RWPE2 (cell line): ENCODE data around the gene THSD4.

Source experiments
- ATAC-seq: fragments of 200-7000 bp; cut with Tn5 transposase; 3 replicates; pipeline ENCODE4 v1.9.1; 2021; ENCODE audit warnings: low read depth
- DNase-seq: peaks from one replicate; pipeline ENCODE4 v3.0.0-alpha.2; 2020; ENCODE audit warnings: low spot score
- H3K27ac ChIP-seq: fragments of 450-650 bp; 2 replicates; pipeline ENCODE4 v1.5.1; 2017; ENCODE audit warnings: mild to moderate bottlenecking; ENCODE audit not compliant: poor library complexity, severe bottlenecking
- H3K27me3 ChIP-seq: fragments of 250-450 bp; sonication (Bioruptor Pico); 2 replicates; pipeline ENCODE4 v1.5.1; 2021; ENCODE audit warnings: mild to moderate bottlenecking, moderate library complexity; ENCODE audit not compliant: insufficient read depth, poor library complexity, severe bottlenecking
- H3K36me3 ChIP-seq: fragments of 250-450 bp; sonication (Bioruptor Pico); 2 replicates; pipeline ENCODE4 v1.5.1; 2020; ENCODE audit warnings: low read depth, mild to moderate bottlenecking, moderate library complexity
- H3K4me1 ChIP-seq: fragments of 250-450 bp; sonication (Bioruptor Pico); 2 replicates; pipeline ENCODE4 v1.5.1; 2021; ENCODE audit warnings: mild to moderate bottlenecking, moderate library complexity; ENCODE audit not compliant: insufficient read depth, poor library complexity, severe bottlenecking
- H3K4me3 ChIP-seq: fragments of 250-450 bp; sonication (Bioruptor Pico); 2 replicates; pipeline ENCODE4 v1.5.1; 2021; ENCODE audit warnings: mild to moderate bottlenecking, moderate library complexity; ENCODE audit not compliant: severe bottlenecking
- H3K9me3 ChIP-seq: fragments of 250-450 bp; sonication (Bioruptor Pico); 2 replicates; pipeline ENCODE4 v1.5.1; 2021; ENCODE audit warnings: mild to moderate bottlenecking, moderate library complexity; ENCODE audit not compliant: severe bottlenecking
- TF ChIP-seq, protein P1 (sequence below): fragments of 450-650 bp; IDR thresholded peaks from one replicate; pipeline ENCODE4 v1.5.1; 2017; ENCODE audit warnings: mild to moderate bottlenecking, moderate library complexity; ENCODE audit not compliant: poor library complexity, severe bottlenecking

Gene THSD4

DNA sequence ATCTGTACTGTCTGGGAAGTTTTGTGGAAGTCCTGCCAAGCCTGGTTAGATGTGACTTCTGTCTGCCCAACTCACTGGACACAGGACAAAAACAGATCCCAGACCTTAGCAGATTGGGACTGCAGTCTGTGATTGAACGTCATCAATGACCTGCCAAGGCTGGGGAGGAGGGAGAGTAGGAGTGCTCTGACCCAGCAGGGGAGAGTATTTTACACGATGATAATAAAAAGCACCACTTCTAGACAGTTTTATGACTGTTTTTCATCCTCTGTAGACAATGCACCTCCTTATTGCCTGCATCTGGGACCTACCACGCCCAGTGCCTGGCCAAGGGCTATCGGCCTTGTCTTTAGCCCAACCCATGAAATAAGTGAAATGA lies 592.8 kb downstream of the THSD4 start:
- Histone ChIP-seq H3K4me3 (no peak overlapping the region), H3K36me3 (no peaks in the 10 kb centered on the region), H3K9me3 (no peaks in the 10 kb centered on the region), H3K27ac (no peak overlapping the region), H3K27me3 (no peaks in the 10 kb centered on the region), H3K4me1 (no peaks in the 10 kb centered on the region)
- ATAC-seq: no peak
- TF ChIP-seq, protein P1, sequence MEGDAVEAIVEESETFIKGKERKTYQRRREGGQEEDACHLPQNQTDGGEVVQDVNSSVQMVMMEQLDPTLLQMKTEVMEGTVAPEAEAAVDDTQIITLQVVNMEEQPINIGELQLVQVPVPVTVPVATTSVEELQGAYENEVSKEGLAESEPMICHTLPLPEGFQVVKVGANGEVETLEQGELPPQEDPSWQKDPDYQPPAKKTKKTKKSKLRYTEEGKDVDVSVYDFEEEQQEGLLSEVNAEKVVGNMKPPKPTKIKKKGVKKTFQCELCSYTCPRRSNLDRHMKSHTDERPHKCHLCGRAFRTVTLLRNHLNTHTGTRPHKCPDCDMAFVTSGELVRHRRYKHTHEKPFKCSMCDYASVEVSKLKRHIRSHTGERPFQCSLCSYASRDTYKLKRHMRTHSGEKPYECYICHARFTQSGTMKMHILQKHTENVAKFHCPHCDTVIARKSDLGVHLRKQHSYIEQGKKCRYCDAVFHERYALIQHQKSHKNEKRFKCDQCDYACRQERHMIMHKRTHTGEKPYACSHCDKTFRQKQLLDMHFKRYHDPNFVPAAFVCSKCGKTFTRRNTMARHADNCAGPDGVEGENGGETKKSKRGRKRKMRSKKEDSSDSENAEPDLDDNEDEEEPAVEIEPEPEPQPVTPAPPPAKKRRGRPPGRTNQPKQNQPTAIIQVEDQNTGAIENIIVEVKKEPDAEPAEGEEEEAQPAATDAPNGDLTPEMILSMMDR: no peak
- DNase-seq: no peak

DNA sequence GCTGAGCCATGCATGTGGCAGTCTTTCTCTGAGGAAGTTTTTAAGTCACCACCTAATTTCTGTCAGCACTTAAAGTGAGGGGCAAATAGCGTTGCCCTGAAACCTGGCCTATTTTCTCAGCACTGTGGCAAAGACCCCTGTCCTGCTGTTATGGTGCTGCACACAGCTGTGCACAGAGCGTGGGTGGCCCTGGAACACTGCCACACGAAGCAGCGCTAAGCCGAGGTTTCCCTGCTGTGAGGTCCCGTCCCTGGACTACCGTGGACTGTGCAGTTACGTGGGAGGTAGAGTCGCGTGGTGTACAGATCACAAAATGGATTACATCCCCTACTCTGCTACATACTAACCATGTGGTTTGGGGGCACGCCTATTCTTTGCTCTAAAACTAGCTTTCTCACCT lies 593.5 kb downstream of the THSD4 start:
- DNase-seq (no peak), ATAC-seq (no peak)
- no peaks in the 10 kb centered on the region for H3K4me1 ChIP-seq
- no peaks in the 10 kb centered on the region for H3K36me3 ChIP-seq
- TF ChIP-seq, protein P1: no peak
- H3K4me3 ChIP-seq: no peak overlapping the region
- H3K9me3 ChIP-seq: no peaks in the 10 kb centered on the region
- no peak overlapping the region for H3K27ac ChIP-seq
- H3K27me3 ChIP-seq: no peaks in the 10 kb centered on the region

DNA sequence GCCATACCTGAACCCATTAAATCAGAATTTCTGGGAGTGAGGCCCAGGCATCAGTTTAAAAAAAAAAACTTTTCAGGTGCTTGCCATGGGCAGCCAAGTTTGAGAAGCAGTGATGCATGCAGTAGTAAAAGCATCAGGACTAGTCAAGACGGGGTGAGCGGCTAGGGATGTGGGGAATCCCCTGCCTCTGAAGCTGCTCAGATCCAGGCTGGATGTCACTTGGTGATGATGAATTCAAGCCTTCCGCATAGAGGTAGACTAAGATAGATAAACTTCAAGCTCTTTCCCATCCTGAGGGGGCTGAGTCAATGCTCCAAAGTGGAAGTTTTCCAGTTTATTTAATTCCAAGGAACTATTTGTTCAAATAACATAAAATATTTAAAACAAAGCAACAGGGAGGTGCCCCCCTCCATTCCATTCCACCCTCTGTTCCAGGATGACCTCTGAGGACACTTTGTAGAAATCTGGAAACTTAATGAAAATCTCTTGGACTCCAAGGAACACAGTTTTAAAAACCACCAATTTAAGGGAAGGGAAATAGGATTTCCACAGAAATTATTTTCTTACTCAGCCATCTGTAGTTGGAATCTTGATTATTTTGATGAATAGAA lies 594.6 kb downstream of the THSD4 start:
- Histone ChIP-seq H3K27me3 (no peaks in the 10 kb centered on the region), H3K9me3 (no peaks in the 10 kb centered on the region), H3K4me3 (no peak overlapping the region), H3K36me3 (no peaks in the 10 kb centered on the region), H3K27ac (no peak overlapping the region), H3K4me1 (no peaks in the 10 kb centered on the region)
- TF ChIP-seq, protein P1: no peak
- DNase-seq (no peak), ATAC-seq (no peak)

GRCh38 chr15:71712182-71712581 lies 596.9 kb downstream of the THSD4 start:
- TF ChIP-seq, protein P1: no peak
- H3K4me3 ChIP-seq: no peak overlapping the region
- H3K27me3 ChIP-seq: no peaks in the 10 kb centered on the region
- ATAC-seq: no peak
- no peak overlapping the region for H3K27ac ChIP-seq
- no peak for DNase-seq
- H3K9me3 ChIP-seq: no peaks in the 10 kb centered on the region
- H3K4me1 ChIP-seq: peaks cover 5% of the 10 kb centered on the region
- H3K36me3 ChIP-seq: no peaks in the 10 kb centered on the region

GRCh38 chr15:71713191-71713809 lies 598.0 kb downstream of the THSD4 start:
- DNase-seq (no peak), ATAC-seq (no peak)
- Histone ChIP-seq H3K27me3 (no peaks in the 10 kb centered on the region), H3K4me3 (no peak overlapping the region), H3K9me3 (no peaks in the 10 kb centered on the region), H3K27ac (no peak overlapping the region), H3K36me3 (no peaks in the 10 kb centered on the region), H3K4me1 (peaks cover 5% of the 10 kb centered on the region)
- TF ChIP-seq, protein P1: no peak
